Kidney epithelial cell (primary cell): Measurements from ENCODE around the gene SPHK2. TPM values are rescaled to one million over a fixed set of nuclear protein-coding genes. Genes with fewer than 3 reads are reported as not detected.
"Not testable (repeated sequence)": the region's sequence is repeated elsewhere in the genome, so short reads cannot be mapped to it uniquely, and the experiment has no call there.

Experiments used
- DNase-seq: peaks from one replicate; pipeline ENCODE4 v3.0.0-alpha.2; 2010; ENCODE audit warnings: low read depth
- H3K27me3 ChIP-seq: 2 replicates; pipeline ENCODE4 v1.6.0; 2011; ENCODE audit warnings: low read length; ENCODE audit not compliant: control insufficient read depth, insufficient read depth
- H3K36me3 ChIP-seq: 2 replicates; pipeline ENCODE4 v1.5.1; 2011; ENCODE audit warnings: low read length; ENCODE audit not compliant: control insufficient read depth, insufficient read depth
- H3K4me3 ChIP-seq: 2 replicates; pipeline ENCODE4 v1.5.1; 2011; ENCODE audit warnings: low read depth, mild to moderate bottlenecking, control low read depth, low read length
- total RNA-seq: library from RNA; depleted of rRNA; stranded (reverse); fragments of >200 nt; gene quantifications from 2 replicates; pipeline ENCODE4 v1.2.3, GENCODE V29; 2015
- TF ChIP-seq, protein P1 (sequence below): IDR thresholded peaks from 2 replicates; pipeline ENCODE4 v1.5.1; 2011; ENCODE audit warnings: mild to moderate bottlenecking, moderate library complexity, low read length, control low read depth, inconsistent platforms; ENCODE audit not compliant: insufficient read depth, poor library complexity, severe bottlenecking

Gene SPHK2
- total RNA-seq: 27.9 and 30.3 TPM in 2 replicates

DNA sequence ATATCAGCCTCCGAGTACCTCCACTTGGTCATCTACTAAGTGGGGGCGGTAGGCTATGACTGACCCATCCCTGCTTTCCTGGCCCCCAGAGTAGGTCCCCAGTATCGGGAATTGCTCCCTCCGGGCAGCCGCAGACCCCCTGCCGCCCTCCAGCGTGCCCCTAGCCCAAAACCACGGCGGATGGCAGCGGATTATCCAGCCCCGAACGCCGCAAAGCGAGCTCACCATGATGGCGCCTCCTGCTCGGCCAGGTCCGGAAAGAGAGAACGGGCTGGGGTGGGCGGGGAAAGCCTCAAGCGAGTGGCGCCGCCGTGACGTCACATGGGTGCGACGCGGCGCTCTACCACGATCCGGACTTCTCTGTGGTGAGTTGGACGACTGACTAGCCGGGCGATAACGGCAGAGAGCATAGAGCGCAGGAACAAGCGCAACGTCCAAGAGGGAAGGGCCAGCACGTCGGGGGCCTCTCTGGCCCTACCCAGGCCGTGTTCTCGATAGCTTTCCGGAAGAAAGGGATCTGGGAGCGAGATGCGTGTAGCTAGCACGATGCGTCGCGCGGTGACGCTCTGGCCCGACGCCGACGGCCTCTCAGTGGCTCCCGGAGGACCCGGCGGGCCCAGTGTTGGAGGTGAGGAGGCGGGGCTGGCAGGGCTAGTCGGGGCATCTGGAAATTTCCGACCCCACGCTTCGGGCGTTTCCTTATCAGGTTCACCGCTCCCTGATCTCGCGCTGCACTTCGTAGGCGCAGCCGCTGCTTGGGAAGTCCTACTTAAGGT is at the start of gene SPHK2, which contains the start of gene RPL18:
Gene SPHK2 (plus strand): TSS at position 591 of the 776 bp plus-strand sequence. CDS start 1,009 bp downstream, outside the sequence.
Gene RPL18 (minus strand): TSS at position 263 of the 776 bp plus-strand sequence. CDS start 35 bp downstream, at position 228.
- Histone ChIP-seq H3K36me3 (peaks cover 5% of the 10 kb centered on the region), H3K4me3 (peak within 1 kb of the TSS; percentile 90), H3K27me3 (no peaks in the 10 kb centered on the region)
- peak; percentile 99 for DNase-seq
- TF ChIP-seq, protein P1, sequence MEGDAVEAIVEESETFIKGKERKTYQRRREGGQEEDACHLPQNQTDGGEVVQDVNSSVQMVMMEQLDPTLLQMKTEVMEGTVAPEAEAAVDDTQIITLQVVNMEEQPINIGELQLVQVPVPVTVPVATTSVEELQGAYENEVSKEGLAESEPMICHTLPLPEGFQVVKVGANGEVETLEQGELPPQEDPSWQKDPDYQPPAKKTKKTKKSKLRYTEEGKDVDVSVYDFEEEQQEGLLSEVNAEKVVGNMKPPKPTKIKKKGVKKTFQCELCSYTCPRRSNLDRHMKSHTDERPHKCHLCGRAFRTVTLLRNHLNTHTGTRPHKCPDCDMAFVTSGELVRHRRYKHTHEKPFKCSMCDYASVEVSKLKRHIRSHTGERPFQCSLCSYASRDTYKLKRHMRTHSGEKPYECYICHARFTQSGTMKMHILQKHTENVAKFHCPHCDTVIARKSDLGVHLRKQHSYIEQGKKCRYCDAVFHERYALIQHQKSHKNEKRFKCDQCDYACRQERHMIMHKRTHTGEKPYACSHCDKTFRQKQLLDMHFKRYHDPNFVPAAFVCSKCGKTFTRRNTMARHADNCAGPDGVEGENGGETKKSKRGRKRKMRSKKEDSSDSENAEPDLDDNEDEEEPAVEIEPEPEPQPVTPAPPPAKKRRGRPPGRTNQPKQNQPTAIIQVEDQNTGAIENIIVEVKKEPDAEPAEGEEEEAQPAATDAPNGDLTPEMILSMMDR: no peak

DNA sequence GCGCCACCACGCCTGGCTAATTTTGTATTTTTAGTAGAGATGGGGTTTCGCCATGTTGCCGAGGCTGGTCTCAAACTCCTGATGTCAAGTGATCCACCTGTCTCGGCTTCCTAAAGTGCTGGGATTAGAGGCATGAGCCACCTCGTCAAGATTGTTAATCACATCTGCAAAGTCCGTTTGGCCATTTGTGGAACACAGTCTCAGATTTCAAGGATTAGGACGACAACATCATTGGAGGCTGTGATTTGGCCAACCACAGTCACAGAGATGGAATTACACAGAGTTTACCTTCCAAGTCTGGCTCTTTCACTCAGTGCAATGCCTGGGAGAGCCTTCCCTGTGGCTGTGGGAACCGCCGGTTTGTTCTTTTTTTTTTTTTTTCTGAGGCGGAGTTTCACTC is 49.5 kb upstream of the SPHK2 start:
- Histone ChIP-seq H3K27me3 (no peaks in the 10 kb centered on the region), H3K4me3 (no peak overlapping the region), H3K36me3 (no peaks in the 10 kb centered on the region)
- TF ChIP-seq, protein P1: no peak
- DNase-seq: no peak

GRCh38 chr19:48571378-48572162 is 47.7 kb upstream of the SPHK2 start:
- DNase-seq: no peak
- TF ChIP-seq, protein P1: no peak
- Histone ChIP-seq H3K36me3 (no peaks in the 10 kb centered on the region), H3K4me3 (no peak overlapping the region), H3K27me3 (no peaks in the 10 kb centered on the region)

- DNase-seq: no peak
- TF ChIP-seq, protein P1: no peak
- Histone ChIP-seq H3K4me3 (no peak overlapping the region), H3K27me3 (no peaks in the 10 kb centered on the region), H3K36me3 (no peaks in the 10 kb centered on the region)
These were observed 46.2 kb upstream of the SPHK2 start for GRCh38 chr19:48573163-48573505.

GRCh38 chr19:48575931-48576622 is 43.2 kb upstream of the SPHK2 start:
- no peak for DNase-seq
- TF ChIP-seq, protein P1: no peak
- Histone ChIP-seq H3K36me3 (no peaks in the 10 kb centered on the region), H3K4me3 (no peak overlapping the region), H3K27me3 (no peaks in the 10 kb centered on the region)

DNA sequence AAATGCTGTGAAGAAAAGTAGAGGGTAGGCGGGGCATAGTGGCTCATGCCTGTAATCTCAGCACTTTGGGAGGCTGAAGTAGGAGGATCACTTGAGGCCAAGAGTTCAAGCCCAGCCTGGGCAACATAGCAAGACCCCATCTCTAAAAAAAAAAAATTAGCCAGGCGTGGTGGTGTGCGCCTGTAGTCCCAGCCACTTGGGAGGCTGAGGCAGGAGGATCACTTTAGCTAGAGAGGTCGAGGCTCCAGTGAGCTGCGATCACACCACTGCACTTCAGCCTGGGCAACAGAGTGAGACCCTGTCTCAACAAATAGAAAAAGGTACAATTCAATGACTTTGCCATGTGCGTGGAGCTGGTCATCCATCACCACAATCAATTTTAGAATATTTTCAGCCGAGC is 41.4 kb upstream of the SPHK2 start:
- not testable (repeated sequence) for H3K27me3 ChIP-seq, H3K36me3 ChIP-seq, H3K4me3 ChIP-seq, DNase-seq
